HT1080 (cell line): ENCODE measurements around the gene ULK4. TPM values are rescaled to one million over a fixed set of nuclear protein-coding genes. Genes with fewer than 3 reads are reported as not detected.
"Not testable (repeated sequence)": the region's sequence is repeated elsewhere in the genome, so short reads cannot be mapped to it uniquely, and the experiment has no call there.

Experiments
- DNase-seq: peaks from one replicate; pipeline ENCODE4 v3.0.0-alpha.2; 2015; ENCODE audit warnings: low read depth
- total RNA-seq: library from RNA; depleted of rRNA; stranded (reverse); fragments of >200 nt; shearing (Covaris generic); gene quantifications from 2 replicates; pipeline ENCODE4 v1.2.3, GENCODE V29; 2014

Gene ULK4
- total RNA-seq, 1 experiment from 2014 or later = 4.8 TPM

DNA sequence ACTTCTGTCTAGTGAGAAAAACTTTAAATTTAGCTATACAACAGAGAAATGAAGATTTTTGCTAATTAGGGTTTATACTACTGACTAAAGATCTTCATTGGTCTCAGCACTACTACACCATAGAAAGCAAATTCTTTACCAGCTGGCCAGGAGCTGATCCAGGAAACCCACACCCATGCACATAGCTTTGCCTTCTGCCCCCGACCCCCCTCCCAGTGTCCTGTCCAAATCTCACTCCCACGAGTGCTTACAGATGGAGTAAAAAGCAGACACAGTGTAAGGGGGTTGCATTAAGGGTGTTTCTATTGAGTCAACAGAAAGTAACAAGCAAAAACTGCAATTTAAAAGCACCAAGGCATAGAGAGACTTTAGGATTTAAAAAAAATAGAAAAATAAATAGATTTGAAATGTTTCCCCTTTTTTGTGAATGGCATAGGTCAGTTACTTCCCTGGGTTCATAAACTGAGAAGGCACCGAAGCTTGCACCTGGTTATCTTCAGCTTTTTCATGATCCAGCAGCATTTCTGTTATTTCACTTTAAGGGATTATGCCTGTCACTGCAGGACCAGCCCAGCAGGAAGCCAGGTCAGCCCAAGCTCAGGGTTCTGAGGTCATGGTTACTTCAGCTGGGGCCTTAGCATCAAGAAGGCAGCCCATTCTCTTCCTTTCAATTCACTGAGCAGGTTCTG lies 638.3 kb downstream of the ULK4 start:
- no peak for DNase-seq

DNA sequence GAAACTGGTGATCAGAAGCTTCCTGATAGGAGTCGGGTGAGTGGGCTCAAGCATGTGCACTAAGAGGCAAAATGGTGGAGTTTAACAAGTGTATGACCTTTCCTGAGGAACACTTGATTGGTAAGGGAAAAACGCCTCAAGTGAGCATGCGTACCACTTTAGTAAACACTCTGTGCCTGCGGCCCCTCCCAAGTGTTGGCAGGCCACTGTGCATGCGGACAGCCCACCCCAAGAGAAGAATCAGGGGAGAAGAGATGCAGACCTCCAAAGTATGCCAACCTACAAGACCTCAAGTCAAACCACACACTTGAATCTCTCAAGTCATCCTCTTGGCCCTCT lies 640.3 kb downstream of the ULK4 start:
- DNase-seq = no peak

DNA sequence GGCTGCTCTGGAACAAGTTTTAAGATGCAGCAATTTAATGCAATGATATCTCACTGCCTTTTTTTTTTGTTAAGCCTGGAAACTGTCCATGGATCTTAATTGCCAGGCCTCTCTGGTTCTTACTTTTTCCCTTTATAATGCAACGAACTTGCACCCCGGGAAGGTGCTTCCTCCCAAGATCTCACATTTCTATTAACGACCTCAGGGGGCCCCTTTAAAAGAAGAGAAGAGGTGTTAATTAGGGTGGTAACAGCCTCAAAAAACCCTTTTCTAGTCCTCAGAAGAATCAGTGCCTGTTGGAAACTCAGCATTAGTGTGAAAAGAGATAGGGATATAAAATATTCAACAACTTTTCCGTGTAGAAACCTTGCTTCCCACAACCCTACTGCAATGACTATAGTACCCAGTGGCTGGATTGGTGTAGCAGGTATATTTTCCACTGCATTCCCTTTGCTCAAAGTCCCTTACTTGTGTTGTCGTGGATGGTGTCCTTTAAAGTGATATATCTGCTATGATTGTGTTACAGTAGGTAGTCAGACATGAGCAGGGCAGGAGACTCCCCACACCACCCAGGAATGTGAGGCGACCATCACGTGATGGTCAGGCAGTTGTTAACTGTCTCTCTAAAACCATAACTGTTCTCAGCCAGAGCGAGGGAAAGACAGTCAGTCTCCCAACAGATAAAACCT lies 640.8 kb downstream of the ULK4 start:
- DNase-seq = no peak

DNA sequence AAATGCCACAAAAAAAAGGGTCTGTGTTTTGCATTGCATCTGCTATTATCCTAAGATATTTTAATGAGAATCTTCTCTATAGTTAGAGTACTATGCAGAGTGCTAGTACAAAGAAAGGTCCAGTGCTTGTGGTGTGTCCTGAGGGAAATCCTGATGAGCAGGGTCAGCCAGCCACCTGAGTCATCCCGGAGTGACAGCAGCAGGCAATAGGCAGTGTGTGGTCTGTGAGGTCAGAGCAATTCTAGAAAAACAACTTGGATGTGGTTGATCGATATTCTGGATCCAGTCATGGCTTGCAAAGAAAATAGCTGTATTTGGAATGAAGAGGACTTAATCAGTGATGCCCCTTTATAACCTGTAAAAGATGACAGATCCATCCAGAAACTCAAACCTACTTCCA lies 643.4 kb downstream of the ULK4 start:
- DNase-seq = peak; percentile 34

DNA sequence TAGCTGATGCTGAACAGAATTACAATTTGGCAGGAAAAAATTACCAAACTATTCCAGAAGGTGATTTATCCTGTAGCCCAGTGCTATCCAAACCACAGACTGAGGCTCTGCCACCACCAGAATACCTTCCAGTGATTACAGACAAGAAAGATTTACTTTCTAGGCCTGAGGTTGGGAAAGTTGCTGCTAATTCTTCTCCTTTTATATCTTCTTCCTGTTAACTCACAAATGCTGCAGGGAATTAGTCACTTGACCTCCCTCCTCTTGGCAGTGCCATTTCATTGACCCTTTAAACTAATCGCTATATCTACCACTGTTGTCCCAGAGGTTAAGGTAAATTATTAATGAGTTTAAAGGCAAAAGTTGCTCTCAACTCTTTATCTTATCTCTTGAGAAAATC lies 644.2 kb downstream of the ULK4 start:
- peak; percentile 66 for DNase-seq

DNA sequence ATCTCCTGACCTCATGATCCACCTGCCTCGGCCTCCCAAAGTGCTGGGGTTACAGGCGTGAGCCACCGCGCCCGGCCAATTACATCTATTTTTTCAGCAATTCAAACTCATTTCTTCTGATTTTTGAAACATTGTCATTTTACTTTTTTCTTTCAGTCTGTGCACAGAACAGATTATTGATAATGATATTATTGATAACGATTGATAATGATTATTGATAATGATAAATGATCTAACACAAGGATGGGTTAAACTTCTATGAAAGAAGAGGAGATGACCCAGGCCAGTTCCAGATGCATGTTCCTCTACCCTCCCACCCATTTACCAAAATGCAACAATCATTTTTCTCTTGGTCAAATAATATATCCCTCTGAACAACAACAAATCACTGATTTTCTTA lies 644.6 kb downstream of the ULK4 start:
- no peak for DNase-seq

DNA sequence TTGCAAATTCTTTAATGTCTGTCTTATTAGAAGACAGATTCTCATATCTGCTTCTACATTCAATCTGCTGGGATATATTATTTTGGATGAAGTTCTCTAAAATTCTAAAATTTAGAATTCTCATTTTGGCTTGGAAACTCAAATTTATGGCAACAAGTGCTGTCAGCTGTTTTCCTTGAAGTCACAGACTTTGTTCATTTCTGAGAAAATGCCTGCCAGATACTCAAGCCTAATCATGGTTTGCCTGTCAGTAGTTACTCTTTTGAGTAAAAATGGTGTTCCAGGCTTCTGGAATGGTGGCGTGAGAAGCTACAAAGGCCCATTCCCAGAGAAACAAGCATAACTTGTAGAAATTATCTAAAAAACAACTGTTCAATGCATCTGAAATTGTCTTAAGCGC lies 646.8 kb downstream of the ULK4 start:
- DNase-seq = no peak

DNA sequence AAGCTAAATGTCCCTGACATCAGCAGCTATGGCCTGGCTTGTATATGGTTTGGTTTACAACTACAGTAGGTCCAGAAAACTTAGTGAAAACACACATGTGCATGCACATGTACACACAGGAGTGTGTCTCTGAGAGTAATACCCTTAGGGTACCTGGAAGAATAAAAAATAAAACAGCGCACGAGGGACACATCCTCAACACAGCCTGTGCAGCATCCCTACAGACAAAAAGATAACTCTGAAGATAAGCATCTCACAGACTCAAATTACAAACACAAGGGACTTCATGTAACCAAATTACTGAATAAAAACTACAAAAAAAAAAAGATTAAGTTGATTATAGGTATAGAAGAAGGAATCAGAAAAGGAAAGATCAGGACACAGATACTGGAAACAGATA lies 653.8 kb downstream of the ULK4 start:
- no peak for DNase-seq

DNA sequence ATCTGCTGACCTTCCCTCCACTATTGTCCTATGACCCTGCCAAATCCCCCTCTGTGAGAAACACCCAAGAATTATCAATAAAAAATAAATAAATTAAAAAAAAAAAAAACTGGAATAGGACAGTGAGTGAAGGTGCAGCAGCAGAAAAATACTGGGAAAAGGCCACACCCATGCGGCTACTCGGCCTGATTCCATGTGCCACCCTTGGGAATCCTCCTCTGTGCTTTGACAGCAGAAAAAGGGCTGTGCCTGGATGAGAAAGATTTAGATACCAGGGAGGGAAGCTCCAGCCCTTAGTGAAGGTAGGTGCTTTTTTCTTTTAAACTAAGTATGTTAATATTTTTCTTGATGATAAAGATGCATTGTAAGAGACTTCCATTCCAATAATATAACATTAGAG lies 654.8 kb downstream of the ULK4 start:
- DNase-seq = no peak

DNA sequence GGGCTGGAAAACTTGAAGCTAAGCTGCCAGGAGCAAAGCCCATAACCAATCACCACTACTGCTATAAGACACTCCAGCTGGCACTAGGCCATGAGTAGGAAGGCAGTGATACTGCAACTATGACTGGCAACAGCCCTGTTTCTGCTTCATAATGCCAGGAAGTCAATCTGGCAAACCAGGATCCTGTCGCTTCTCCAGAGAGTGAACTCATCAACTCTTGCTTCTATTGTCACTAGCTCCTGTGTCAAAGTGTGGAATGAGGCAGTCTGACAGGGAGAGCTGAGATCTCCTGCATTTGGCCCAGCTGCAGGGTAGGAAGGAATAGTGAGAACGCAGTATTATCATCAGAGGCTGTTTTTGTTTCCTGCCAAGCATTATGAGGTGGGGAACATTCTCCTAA lies 657.3 kb downstream of the ULK4 start:
- peak; percentile 26 for DNase-seq

DNA sequence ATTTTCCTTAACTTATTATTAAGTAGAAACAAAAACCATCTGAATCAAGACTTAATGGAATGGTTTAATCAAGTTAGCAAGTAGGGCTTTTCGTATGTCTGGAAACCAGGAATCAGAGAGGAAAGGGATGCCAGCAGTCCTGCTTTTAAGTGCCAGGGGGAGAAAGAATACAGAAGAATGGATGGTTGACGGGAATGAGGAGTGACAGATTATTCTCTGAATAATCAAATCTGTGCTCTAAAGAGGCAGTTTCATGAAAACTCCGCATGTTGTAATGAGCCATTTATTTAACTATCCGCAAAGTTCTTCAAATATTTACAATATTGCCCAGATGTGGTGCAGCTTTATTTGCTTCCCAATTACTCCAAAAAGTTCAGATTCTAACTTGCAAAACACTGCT lies 659.6 kb downstream of the ULK4 start:
- DNase-seq = no peak

DNA sequence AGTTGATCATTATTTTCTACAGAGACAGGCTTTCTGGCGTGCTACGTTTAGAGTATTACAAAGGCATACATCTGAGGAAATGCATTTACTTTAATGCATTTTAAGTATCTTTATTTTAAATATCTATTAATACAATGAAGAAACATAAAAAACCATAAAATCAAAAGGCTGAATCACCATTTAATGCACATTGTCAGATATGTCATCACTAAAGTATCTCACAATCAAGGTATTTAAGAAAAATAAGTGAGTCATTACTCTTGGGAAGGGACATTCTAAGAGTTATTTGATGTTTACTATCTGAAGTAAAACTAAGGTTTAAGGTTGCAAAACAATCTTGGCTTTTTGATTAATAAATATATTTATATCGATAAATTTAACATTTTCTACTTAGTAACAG lies 660.4 kb downstream of the ULK4 start:
- no peak for DNase-seq

DNA sequence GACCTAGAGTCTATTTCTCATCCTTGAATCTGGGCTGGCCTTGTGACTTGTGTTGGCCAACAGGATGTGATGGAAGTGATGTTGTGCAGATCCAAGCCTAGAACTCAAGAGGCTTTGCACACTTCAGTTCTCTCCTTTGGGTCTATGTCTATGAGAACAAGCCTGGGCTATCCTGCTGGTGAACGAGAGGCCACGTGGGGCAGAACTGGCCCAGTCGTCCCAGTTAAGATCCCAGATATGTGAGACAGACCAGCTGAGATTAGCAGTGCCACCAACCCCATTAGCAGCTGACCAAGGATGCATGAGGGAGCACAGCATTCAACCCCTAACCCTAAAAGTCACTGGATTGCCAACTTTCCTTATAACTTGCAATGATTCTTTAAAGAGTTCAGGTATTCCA lies 662.9 kb downstream of the ULK4 start:
- no peak for DNase-seq

DNA sequence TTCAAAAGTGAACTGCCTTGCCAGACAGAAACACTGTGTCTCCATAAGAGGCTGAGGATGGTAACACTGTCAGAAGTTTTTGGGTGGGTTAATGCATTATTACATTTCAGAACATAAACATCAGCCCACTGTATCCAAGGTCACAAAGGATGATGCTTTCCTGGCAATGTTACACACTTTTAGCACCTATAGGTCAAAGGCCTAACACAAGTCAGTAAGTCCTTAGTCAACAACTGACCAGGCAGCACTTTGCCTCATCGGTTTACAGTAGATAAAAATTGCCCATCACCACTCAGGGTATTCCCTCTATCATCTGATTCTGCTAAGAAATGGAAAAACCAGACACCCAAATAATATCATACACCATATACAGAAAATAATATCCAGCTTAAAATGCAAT lies 664.2 kb downstream of the ULK4 start:
- DNase-seq = no peak

DNA sequence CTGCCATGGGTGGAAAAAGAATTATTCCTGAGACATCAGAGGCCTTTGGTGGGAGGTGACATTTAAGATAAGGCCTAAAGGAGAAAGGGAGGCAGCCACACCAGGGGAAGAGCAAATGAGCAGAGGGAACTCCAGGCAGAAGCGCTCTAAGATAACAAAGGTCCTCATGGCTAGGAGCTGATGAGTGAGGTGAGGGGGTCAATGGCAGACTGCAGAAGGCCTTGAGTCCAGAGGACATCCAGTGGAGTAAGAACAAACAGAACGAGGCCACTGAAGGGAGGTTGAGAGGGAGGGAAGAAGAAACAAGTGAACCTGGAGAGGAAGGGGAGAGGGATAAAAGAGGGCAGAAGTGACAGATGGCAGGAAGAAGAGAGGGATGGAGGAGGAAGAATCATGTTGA lies 665.3 kb downstream of the ULK4 start:
- no peak for DNase-seq

DNA sequence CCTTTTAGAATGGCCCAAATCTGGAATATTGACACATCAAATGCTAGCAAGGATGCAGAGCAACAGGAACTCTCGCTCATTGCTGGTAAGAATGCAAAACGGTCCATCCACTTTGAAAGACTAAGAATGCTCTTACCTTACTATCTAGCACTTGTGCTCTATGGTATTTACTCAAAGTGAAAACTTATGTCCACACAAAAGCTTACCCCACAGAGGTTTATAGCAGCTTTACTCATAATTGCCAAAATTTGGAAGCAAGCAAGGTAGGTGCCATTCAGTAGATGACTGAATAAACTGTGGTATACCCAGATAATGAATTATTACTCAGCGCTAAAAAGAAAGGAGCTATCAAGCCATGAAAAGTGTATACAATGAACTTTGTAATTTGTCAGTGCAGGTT lies 666.2 kb downstream of the ULK4 start:
- no peak for DNase-seq

DNA sequence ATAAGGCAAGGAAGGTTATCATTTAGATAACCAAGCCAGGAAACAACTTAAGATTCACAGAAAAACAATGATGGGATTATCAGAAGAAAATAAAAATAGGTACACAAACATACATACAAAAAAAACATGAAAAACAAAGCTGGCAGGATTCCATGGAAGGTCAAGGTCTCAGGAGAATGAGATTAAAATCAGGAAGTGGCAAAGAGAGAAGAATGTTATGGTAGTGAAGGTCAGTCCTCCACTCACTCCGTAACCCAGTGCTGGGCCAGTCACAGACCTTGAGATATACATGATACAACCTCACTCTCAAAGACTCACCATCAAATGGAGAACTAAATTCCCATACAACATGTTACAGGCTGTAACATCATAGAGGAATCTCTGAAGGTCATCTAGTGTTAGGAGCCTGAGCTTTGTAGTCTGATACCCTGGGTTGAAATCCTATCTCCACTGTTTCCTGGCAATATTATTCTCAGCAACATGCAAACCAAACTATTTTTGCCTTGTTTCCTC lies 668.7 kb downstream of the ULK4 start:
- DNase-seq = no peak

DNA sequence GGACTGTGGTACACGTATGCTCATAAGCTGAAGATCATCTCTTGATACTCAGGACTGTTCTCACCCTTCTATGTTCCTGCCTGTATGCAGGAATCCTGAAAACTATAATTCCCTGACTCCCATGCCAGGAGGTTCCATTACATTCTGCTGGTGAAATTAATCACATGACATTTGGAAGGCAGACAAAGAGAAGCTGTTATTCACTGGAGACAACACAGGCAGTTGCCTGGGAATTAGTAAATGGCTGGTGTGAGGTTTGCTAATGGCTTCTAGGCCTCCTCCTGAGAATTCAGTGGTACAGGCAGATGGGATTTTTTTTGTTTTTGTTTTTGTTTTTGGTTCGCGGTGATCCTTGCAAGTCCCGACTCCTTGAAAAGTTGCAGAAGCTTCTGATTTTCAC lies 671.2 kb downstream of the ULK4 start:
- DNase-seq = no peak

DNA sequence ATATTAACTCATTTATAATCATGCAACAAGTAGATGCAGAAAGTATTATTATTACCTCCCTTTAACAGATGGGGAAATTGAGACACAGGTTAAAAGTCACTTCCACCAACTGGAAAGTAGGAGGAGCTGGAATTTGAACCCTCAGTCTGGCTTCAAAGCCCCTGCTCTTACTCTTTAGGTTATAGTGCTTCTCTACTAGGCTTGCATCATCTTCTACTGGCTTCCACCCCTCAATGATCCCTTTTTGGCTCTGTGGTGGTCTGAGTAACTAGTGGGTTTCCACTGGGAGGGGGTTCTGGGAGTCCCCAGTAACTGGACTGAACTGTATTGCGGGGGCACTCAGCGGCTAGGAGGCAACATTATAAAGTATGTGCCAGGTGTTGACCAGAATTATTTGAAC lies 671.6 kb downstream of the ULK4 start:
- no peak for DNase-seq

DNA sequence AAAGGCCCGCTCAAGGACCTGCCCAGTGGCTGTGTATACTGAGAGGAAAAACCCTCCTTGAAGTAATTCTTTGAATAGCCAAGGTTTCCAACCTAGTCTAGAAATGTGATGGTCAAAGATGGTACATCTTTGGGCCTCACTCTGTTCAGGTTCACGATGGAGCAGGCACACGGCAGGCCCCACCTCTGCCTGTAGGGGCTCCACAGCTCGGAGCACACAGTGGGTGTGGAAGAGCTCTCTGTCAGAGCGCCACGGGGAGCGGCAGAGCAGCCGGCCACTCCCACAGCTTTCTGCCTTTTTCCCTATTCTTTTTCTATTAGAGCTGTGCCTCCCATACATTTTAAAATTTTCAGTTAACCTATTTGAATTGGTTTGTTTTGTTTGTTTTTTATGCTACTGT lies 673.1 kb downstream of the ULK4 start:
- no peak for DNase-seq

DNA sequence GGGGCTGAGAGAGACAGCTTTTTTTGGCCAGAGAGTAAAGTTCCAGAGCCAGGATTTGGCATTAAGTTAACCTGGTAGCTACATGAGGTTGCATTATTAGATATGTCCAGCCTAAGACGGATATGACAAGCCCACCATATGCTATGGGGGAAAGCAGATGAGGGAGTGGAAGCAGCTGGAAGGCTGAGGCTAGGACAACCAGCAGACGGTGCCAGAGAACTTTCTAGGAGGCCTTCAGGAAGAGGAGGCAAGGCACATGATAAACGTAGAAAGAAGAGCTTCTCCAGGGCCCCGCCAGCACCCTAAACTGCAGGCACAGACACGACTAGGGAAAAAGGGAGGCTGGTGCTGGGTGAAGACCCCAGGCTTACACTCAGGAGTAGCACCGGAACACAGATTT lies 675.6 kb downstream of the ULK4 start:
- peak; percentile 31 for DNase-seq

DNA sequence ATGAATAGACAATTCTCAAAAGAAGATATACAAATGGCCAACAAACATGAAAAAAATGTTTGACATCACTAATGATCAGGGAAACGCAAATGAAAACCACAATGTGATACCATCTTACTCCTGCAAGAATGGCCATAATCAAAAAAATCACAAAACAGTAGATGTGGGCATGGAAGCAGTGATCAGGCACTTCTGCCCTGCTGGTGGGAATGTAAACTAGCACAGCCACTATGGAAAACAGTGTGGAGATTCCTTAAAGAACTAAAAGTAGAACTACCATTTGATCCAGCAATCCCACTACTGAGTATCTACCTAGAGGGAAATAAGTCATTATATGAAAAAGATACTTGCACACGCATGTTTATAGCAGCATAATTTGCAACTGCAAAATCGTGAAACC lies 677.0 kb downstream of the ULK4 start:
- not testable (repeated sequence) for DNase-seq

DNA sequence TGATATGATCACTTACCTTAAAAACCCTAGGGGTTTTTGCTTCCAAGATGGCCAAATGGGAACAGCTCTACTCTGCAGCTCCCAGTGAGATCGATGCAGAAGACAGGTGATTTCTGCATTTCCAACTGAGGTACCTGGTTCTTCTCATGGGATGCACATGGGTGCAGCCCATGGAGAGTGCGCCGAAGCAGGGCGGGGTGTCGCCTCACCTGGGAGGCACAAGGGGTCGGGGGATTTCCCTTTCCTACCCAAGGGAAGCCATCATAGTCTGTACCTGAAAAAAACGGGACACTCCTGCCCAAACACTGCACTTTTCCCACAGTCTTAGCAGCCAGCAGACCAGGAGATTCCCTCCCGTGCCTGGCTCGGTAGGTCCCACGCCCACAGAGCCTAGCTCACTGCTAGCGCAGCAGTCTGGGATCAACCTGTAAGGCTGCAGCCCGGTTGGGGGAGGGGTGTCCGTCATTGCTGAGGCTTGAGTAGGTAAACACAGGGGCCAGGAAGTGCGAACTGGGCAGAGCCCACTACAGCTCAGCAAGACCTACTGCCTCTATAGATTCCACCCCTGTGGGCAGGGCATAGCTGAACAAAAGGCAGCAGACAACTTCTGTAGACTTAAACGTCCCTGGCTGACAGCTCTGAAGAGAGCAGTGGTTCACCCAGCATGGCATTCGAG lies 684.0 kb downstream of the ULK4 start:
- no peak for DNase-seq
